Amniotic stem cell (primary cell): Measurements from ENCODE around the gene SCGB3A1.

Experiments used
- DNase-seq: peaks from one replicate; lab custom pipeline; 2025; lab: John Stamatoyannopoulos, UW

SCGB3A1 gene, protein sequence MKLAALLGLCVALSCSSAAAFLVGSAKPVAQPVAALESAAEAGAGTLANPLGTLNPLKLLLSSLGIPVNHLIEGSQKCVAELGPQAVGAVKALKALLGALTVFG

DNA sequence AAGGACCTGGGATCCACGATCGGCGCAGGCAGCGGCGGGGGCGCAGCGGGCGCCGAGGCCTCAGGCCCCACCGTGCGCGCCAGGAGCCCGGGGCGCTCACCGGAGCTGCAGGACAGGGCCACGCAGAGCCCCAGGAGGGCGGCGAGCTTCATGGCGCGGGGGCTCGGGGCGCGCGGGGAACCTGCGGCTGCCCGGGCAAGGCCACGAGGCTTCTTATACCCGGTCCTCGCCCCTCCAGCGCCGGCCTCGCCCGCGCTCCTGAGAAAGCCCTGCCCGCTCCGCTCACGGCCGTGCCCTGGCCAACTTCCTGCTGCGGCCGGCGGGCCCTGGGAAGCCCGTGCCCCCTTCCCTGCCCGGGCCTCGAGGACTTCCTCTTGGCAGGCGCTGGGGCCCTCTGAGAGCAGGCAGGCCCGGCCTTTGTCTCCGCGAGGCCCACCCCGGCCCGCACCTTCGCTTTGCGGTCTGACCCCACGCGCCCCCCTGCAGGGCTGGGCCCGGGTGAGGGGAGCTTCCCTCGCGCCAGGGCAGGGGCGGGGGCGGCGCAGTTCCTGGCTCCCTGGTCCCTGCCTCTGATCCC lies at the start of gene SCGB3A1:
TSS of gene SCGB3A1 (minus strand) at position 189 of the 577 bp plus-strand sequence. CDS start at position 152, 37 bp downstream.
- DNase-seq, result no peak

DNA sequence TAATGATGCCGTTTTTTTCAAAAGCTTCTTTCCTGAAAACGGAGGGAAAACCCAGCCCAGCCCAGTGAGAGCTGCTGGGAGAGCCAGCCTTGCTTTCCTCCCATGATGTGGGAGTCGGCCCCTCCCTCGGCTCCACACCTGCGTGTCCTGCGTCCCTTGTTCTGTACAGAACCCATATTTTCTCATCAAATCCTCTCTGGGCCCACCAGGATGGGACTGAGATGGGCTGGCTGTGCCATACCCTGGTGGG lies 49.2 kb upstream of the SCGB3A1 start:
- no peak for DNase-seq

DNA sequence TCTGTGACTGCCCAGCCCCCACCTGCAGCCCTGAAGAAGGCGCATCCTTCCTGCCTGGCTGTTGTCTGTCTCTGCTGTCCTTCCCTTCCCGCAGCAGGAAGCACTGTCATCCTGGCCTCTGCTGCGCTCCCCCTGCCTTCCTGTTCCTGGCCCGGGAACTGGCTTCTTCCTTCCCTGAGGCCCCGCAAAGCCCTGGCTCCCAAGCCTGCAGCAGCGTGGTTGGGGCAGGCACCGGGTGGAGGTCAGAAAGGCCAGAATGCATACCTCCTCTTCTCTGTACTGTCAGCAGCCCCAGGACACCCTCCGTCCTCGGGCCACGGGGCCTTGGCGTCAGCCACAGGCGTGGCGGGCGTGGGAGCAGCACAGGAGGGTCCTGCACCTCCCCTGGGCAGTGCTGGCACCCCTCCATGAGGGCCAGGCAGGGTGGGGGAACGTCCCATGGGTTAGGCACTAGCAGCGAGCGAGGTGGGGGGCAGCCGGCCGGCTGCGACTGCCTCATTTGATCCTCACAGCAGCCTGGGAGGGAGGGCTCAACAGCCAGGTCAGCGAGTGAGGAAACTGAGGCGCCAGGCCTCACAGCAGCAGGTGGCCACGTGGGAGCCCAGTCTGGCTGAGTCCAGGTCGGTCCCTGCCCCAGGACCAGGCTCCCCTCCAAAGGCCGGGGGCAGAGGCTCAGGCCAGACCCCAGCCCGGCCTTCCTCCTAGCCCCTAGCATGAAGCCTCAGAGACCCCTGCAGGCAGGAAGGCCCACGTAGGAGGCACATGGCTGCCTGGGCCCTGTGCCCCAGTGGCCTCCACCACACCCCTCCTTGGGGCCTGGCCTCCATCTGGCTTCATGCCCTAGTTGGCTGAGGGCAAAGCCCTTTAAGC lies 48.7 kb upstream of the SCGB3A1 start:
- DNase-seq, result no peak

DNA sequence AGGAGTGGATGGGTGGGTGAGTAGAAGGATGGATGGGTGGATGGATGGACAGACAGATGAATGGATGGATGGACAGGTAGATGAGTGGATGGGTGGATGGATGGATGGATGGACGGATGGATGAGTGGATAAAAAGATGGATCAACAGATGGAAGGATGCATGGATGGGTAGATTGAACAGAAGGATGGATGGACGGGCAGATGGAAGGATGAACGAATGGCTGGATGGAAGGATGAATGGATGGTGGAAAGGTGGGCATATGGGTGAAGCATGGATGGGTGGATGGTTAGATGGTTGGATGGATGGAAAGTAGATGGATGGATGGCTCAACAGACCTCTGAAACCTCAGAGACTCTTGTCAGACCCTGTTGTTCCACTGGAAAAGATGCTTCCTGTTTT lies 48.0 kb upstream of the SCGB3A1 start:
- no peak for DNase-seq

DNA sequence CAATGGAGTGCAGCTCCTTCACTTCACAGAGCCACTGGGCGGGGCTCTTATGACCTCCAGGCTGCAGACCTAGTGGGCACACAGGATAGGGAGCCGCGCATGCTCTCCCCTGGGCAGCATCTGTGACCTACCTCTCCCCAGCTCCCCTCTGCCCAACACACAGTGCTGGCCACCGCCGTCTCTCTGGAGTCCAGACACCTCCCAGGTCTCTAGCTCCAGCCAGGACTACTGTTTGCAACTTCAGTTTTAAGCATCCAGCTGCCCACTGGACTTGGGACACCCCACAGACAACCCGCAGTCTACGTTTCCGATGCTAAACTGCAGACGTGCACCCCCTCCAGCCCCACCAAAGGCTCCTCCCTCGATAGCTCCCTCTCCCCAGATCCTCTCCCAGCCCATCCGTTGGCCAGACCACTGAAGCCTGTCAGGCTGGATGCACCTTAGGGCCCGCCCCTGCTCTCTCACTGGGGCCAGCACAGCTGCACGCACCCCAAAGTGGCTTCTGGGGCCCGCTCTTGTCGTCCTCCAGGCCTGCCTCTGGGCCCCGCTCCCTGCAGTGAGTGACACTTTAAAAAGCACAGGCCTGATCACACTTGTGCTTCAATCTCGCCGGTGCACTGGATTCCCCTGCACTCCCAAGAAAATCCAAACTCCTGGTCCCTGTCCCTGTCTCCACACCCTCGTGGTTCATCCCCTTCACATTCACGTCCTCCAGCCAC lies 46.8 kb upstream of the SCGB3A1 start:
- DNase-seq, result no peak

DNA sequence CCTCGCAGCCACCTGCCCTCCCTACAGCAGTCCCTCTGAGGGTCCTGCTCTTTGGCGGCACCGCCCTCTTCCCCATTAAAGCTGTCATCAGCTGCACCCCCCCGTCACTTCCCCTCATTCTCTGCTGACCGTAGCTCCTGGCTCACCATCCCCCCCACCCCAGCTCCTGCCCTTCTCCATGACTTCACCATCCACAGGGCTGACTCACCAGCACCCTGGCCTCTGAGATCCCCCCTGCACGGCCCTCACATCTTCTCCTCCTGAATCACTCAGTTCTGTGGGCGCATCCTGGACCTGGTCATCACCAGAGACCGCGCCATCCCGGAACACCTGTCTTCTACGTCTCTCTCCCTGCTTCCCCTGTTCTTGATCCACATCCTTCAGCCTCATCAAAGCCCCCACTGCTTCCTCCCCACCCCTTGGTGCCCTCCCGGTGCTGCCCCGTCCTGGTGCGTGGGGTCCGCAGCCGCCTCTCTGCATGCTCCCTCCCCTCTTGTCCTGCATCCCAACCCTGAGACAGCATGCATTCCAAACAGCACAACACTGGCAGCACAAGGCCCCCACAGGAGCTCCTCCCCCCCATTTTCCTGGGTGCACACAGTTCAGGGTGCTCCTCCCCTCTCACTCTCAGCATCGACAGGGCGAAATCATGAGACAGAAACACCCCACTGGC lies 45.2 kb upstream of the SCGB3A1 start:
- no peak for DNase-seq

DNA sequence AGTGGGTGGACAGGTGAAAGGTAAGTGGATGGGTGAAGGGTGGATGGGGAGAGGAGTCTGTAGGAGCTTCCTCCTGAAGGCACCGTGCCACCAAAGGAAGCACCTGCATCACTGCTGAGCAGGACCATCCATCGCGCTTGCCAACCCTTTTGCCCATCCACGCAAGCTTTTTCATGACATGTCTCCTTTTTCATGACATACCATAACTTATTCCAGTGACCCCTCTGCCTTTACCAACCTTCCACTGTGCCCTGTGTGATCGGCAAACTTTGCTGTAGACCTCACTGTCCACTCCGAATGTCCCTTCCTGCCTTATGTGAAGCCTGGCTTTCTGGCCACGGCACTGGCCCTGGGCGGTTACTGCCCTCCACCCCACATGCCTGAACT lies 44.7 kb upstream of the SCGB3A1 start:
- no peak for DNase-seq

DNA sequence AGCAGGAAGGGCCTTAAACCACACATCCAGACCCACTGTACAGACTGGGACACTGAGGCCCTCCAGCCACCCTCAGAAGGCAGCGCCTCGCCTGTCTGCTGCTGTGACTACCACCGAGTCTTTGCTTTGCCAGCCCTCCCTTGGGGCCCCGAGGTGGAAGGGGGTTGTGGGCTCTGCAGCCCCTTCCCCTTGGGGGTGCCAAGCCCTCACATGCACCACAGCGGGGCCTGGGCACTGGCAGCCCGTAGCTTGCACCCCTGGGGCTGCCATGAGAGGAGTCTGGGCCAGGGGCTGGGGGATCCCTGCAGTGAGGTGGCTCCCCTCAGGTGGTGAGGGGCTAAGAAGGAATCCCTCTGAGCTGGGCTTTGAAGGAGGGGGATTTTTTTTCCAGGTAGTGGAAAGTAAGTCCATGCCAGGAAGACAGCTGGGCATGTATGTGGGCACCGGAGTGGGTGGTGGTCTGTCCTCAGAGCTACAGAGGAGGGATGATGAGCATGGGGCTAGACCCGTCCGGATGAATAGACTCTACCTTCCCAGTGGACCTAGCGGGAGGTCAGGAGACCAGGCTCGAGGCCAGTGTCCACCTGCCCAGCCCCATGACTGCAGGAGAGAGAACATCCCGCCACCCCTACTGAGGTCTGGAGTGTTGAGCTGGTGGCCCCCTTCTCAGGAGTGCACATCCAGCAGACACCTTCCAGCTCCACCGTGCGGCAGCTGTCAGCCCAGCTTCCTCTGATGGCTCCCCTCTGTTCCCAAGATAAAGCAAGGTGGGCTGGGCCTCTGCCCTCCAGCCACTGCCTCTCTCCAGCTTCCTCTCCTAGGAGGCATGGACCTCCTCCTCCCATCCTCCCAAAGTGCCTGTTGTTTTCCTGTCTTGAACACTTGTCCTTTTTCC lies 42.2 kb upstream of the SCGB3A1 start:
- DNase-seq, result no peak

DNA sequence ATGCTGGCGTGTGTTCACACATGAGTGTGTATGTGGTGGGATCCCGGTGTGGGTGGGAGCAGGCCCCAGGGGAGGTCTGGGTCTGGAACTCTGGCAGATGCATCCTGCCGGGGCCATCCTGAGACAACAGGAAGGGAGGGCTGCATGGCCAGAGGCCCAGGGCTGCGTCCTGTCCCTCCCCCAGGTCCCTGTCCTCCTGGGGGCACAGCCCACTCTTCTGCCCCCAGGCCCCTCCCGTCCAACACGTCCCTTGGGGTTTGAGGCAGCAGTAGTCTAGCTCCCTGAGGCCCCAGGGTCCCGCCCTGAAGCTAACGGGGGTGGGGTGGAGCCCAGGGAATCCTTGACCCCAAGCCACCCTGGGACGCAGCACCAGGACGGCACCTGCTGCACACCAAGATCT lies 41.5 kb upstream of the SCGB3A1 start:
- no peak for DNase-seq

DNA sequence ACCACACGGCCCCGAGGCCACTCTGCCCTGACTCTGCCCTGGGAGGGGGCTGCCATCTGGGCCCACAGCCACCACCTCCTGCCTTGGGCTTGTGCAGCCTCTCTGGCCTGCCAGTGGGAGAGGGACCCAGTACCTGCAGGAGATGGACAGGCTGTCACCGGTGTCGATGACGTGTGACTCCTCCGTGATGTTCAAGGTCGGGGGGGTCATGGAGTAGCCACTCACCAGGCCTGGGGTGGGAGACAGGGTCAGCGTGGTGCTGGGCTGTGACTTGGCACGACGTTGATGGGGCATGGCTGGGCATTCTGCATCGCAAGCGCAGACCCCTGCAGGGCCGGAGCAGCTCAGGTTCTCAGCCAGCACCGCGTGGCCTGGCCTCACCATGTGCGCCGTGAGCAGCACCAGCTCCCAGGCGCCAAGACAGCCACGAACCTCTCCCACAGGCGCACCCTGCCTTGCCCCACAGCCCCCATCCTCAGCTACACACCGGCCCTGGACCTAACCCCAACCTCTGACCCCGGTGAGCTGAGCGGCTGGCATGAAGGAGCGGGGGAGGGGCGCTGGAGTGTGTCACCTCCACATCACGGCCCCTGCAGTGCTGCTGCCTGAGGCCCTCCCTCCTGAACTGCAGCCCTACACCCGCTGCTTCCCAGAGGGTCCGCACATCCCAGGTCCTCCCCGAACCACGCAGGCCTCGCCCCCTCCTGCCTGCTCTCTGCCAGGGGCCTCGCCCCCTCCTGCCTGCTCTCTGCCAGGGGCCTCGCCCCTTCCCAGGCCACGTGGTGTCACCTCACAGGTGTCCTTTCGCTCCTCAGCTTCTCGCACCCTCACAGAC lies 40.5 kb upstream of the SCGB3A1 start:
- DNase-seq, result no peak

DNA sequence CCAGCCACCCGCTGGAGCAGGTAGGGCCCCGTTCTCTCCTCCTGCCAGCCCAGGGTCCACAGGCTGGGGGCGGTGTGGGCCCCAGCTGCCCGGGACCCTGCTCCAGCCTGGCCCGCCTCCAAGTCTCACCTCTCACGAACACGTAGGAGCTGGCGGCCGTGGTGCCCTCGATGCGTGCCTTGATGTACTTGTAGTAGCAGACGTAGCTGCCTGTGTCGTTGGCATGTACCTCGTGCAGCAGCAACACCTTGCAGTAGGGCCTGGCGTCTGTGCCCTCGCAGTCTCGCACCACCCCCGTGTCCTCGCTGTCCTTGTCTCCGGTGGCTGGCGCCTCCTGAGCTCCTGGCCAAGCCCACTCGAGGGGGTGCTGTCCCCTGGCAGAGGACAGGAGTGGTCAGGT lies 39.1 kb upstream of the SCGB3A1 start:
- DNase-seq, result no peak

DNA sequence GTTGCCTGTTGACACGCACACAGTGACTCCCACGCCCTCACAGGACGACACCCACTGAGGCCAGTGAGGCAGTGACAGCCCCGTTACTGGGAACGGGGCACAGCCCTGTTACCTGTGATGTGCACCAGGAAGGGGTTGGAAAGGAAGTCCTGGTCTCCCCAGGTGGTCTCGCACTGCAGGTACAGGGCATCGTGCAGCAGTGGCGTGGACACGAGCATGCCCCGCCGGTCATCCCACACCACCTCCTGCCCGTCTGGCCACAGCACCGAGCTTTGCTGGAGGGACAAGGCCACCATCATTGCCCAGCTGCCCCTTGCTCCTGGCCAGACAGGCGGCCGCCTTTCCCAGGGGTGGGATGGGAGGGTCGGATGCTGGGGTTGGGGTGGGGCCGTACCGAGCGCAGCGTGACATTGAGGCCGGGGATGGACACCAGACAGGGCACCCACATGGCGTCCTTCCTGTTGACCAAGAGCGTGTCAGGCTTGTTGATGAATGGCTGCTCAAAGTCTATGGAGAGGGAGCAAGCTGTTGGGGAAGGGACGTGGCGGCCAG lies 38.6 kb upstream of the SCGB3A1 start:
- DNase-seq, result no peak

DNA sequence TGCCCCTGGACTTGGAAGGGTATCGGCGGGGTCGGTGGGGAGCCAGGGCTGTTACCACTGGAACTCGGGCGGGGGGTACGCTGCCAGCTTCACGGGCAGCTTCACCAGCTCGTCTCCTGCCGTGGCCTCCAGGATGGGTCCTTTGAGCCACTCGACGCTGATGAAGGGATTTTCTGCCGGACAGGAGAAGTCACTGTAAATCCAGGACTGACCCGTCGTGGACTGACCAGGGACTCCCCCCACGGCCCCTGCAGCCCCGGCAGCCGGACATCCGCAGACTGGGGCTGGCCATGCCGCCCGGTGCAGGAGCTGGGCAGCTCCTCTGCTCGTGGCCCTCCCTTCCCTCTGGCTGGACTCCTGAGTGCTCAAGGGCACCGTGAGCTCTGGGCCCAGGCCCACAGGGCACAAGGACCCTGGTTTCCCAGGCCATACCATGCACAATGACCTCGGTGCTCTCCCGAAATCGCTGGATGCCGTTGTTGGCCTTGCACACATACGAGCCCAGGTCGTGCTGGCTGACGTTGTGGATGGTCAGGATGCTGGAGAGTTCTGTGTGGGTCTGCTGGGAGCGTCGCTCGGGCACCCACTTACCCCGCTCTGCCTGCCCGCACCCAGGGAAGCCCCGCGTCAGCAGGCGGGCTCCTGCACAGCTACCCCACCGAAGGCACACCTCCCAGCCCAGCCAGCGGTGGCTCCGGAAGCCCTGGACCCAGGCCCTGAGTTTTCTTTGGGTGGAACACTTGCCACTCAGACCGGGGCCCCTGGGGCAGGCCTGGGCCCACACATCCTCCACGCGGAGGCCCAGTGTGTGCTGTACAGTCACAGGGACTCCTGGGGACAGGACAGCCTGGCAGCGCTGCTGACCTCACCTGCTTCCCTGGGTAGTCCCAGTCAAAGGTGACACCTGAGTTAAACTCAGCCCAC lies 37.8 kb upstream of the SCGB3A1 start:
- DNase-seq, result no peak

DNA sequence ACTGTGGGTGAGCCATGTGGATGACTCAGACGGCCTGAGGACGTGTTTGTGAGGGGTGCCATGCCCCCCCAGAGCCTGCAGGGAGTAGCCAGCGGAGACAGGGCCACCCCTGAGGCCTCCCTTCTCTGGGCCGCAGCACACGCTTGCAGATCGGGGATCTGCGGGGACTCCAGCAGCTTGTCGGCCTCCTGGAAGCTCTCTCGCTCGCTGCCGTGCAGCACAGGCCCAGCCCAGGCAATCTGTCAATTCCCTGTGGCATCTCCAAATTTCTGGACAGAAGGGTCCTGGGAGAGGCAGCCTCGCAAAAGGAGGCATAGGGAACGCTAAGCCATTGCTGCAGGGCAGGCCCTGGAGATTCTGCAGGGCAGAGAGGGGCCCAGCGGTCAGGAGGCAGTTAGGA lies 36.9 kb upstream of the SCGB3A1 start:
- no peak for DNase-seq

DNA sequence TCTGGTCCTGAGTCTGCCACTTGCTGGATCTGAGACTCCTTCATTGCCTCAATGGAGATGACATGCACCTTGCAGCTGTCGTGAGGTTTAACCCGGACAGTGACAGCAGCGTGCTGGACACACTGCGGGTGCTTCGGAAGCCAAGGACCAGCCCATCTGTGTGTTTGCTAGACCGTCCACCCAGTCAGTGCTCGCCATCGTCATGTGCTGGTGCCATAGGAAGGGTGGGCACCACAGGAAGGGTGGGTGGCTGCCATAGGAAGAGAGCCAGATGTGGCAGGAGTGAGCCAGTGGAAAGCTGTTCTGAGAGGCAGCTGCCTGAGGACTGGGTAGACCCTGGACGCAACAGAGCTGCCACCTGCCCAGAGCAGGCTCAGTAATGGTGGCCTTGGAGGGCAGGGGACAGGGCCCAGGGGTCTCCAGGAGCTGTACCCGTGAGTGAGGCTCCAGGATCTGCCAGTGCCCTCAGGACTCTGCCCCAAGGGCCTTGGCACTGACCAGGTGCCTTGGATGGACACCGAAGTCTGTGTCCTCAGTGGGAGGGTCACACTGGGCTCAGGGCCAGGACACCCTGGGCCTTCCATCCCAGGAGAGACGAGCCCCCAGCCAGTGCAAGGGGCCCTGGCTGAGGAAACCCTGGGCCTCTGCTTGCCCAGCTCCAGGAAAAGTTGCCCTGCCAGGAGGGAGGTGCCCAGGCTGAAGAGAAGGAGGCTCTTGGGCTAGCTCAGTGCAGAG lies 36.3 kb upstream of the SCGB3A1 start:
- DNase-seq, result no peak

DNA sequence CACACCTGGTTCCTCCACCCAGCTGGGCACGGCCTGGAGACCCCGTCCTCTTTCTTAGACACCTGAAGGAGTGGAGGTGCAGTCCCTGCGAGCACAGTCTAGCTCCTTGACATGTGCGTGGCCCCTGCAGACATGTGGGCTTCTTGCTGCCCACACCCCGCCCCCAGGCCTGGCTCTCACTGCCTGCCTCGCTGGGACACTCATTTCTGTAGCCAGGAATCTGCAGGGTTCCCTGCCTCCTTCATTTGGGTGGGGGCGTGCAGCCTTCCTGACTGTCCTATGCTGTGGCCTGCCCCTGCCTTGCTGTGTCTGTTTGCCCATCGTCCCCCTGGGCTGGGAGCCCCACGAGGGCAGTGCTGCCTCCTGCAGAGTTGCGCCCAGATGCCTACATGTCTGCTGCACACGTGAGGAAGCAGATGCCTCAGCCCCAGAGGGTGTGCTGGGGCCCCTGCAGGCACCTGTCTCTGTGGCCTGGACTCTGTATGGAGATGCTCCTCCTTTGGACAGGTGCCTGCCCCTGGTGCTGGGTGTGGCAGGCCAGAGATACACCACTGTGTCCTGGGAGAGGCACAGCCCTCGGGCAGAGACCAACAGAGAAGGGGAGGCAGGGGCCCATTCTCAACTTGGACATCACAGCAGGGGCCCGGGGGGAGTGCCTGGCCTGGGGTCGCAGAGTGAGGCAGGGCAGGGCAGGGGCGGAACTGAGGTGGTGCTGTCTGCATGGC lies 35.5 kb upstream of the SCGB3A1 start:
- no peak for DNase-seq

DNA sequence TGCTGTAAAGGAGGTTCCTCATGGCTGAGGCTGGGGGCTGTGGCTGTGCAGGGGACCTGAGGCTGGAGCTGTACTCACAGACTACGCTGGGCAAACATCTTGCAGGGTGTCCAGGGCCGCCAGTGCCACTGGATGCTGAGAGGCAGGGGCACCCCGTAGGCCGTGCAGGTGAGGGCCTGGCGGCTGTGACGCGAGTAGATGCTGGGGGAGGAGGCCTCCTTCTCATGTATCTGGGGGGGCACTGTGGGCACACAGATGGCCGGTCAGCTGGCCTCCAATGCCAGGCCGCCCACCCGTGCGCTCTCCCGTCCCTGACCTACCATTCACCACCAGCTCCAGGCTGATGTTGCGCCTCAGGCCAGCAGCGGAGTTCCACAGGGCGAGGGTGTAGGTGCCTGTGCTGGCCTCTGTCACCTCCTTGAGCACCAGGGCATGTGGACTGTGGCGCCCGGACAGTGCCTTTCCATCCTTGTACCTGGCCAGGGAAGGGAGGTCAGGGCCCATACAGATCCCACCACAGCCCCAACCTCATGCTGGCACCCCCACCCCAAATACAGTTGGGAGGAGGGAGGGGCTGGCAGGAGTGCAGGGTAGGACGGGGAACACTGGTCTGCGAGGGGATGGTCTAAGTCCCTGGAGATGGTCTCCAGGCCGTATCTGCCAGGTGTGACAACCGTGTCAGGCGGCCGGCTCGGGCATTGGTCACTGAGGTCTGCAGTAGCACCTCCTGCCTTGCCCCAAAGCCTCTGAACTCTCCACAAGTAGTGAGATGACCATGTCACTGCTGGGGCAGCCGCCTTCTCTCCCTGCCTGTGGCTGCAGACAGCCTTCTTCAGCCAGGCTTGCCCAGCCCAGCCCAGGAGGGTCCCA lies 34.7 kb upstream of the SCGB3A1 start:
- no peak for DNase-seq
